ENCODE results near the gene CXorf49B. TPM values are rescaled to one million over a fixed set of nuclear protein-coding genes. Genes with fewer than 3 reads are reported as not detected.

CXorf49B gene
- total and polyA plus RNA-seq, 9 donors: 0.09 TPM; not detected in 8

DNA sequence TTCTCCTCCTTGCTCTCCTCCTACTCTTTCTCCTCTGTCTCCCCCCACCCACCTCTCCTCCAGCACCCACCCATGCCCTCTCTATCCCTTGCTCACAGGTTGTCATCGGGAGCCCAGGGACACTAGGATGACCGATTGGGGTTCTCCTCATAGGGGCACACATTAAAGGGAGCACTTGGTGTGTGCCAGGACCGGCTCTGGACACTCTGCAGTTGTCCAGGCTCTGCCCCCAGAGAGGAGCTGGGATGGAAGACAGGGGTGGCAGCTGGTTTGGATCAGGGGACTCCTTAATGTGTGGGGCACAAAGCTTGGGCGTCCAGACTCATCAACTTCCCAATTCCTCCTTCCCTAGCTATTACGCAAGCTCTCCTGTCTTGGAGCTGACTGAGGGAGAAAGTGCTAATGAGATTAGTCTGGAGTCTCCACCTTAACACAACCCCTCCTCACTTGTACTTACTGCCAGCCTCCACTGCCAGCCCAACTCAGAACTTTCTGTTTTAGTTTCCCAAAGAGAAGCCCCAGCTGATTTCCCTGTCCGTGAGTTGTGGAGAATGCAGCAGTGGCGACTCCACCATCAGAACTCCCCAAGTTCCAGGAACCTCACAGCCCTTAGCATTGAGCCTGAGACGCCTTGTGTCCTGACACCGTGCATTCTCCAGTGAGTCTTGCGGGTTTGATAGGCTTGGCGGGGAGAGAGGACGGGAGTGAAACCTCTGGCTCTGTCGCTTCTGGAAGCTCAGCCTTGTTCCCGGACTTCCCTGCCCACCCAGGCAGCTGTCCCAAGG is 52.2 kb downstream of the CXorf49B start:
- no peaks in the 10 kb centered on the region for H3K36me3 ChIP-seq (ENCODE audit: control insufficient read depth, insufficient read depth, low read length)
- WGBS (ENCODE audit: insufficient coverage): 70% methylated on average over 8 of the region's 14 CpGs
- no peaks in the 10 kb centered on the region for H3K4me1 ChIP-seq (ENCODE audit: control insufficient read depth, insufficient read depth, low read length)
- H3K27ac ChIP-seq (ENCODE audit: low read length): no peak overlapping the region
- no peak overlapping the region for H3K4me3 ChIP-seq (ENCODE audit: low read length)
- peaks cover 2% of the 10 kb centered on the region for H3K9me3 ChIP-seq (replicated peaks; ENCODE audit: control insufficient read depth, low read depth, low read length)
- no peak for DNase-seq
- H3K27me3 ChIP-seq (ENCODE audit: control insufficient read depth, insufficient read depth, low read length): peaks cover 3% of the 10 kb centered on the region

DNA sequence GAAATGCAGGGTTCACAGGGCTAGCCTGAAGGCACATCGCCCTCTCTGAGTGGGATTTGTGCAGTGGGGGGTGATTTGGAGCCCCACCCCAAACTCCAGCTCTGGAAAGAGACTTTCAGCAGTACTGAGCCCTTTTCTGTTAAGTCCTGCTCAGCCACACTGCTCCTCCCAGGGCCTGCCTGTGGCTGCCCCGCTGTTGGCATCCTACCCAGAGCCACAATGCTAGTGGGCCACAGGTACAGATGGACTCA is 52.7 kb downstream of the CXorf49B start:
- no peak for DNase-seq
- 58% methylated on average over 2 of the region's 2 CpGs for WGBS (ENCODE audit: insufficient coverage)
- H3K9me3 ChIP-seq (replicated peaks; ENCODE audit: control insufficient read depth, low read depth, low read length): peaks cover 2% of the 10 kb centered on the region
- H3K4me3 ChIP-seq (ENCODE audit: low read length): no peak overlapping the region
- no peak overlapping the region for H3K27ac ChIP-seq (ENCODE audit: low read length)
- peaks cover 3% of the 10 kb centered on the region for H3K27me3 ChIP-seq (ENCODE audit: control insufficient read depth, insufficient read depth, low read length)
- H3K36me3 ChIP-seq (ENCODE audit: control insufficient read depth, insufficient read depth, low read length): no peaks in the 10 kb centered on the region
- H3K4me1 ChIP-seq (ENCODE audit: control insufficient read depth, insufficient read depth, low read length): no peaks in the 10 kb centered on the region

Other genes with a start within 250 kb of the CXorf49B start
- 108 TPM for gene OGT, start 230.2 kb upstream of the CXorf49B start, total RNA-seq
- gene OGT, start 230.2 kb upstream of the CXorf49B start, polyA plus RNA-seq (ENCODE audit: insufficient read depth in 1 of 8, insufficient read length in 8 of 8, low replicate concordance in 1 of 8): 100 to 1,000 TPM in 5 of 8 donors, 10 to 100 TPM in 3; 74.7 to 186 (median 102) TPM
- 2.9 TPM for gene GCNA, start 184.9 kb upstream of the CXorf49B start, total RNA-seq
- 1 to 10 TPM; 1.7 to 3.4 (median 2.0) TPM for gene GCNA, start 184.9 kb upstream of the CXorf49B start, polyA plus RNA-seq (ENCODE audit: insufficient read depth in 1 of 8, insufficient read length in 8 of 8, low replicate concordance in 1 of 8)
- not detected for gene CXCR3, start 144.8 kb upstream of the CXorf49B start, total RNA-seq
- gene CXCR3, start 144.8 kb upstream of the CXorf49B start, polyA plus RNA-seq (ENCODE audit: insufficient read depth in 1 of 8, insufficient read length in 8 of 8, low replicate concordance in 1 of 8): under 1 TPM in 6 of 8 donors, not detected in 2; 0.08 to 0.23 (median 0.10) TPM
- not detected for gene CXorf49, start 45.1 kb upstream of the CXorf49B start, total RNA-seq
- gene CXorf49, start 45.1 kb upstream of the CXorf49B start, polyA plus RNA-seq (ENCODE audit: insufficient read depth in 1 of 8, insufficient read length in 8 of 8, low replicate concordance in 1 of 8): under 1 TPM in 1 of 8 donors, not detected in 7; 0.09 TPM
- 7.8 TPM for gene NHSL2, start 147.5 kb downstream of the CXorf49B start, total RNA-seq
- gene NHSL2, start 147.5 kb downstream of the CXorf49B start, polyA plus RNA-seq (ENCODE audit: insufficient read depth in 1 of 8, insufficient read length in 8 of 8, low replicate concordance in 1 of 8): 10 to 100 TPM in 1 of 8 donors, 1 to 10 TPM in 7; 6.6 to 11.1 (median 8.7) TPM